HFF-Myc (cell line): ENCODE data around the gene IRF3.
"Not testable (repeated sequence)": the region's sequence is repeated elsewhere in the genome, so short reads cannot be mapped to it uniquely, and the experiment has no call there.

Experiments used
- DNase-seq: peaks from one replicate; pipeline ENCODE4 v3.0.0-alpha.2; 2011; ENCODE audit warnings: low read depth; ENCODE audit errors: extremely low read depth
- H3K4me3 ChIP-seq: replicated peaks from 2 replicates; pipeline ENCODE4 v1.5.1; 2011; ENCODE audit warnings: low read depth, mild to moderate bottlenecking, control low read depth, low read length
- TF ChIP-seq, protein P1 (sequence below): IDR thresholded peaks from 2 replicates; pipeline ENCODE4 v1.5.1; 2012; ENCODE audit warnings: mild to moderate bottlenecking, low read depth, low read length, control low read depth; ENCODE audit errors: missing control alignments

The IRF3 gene

DNA sequence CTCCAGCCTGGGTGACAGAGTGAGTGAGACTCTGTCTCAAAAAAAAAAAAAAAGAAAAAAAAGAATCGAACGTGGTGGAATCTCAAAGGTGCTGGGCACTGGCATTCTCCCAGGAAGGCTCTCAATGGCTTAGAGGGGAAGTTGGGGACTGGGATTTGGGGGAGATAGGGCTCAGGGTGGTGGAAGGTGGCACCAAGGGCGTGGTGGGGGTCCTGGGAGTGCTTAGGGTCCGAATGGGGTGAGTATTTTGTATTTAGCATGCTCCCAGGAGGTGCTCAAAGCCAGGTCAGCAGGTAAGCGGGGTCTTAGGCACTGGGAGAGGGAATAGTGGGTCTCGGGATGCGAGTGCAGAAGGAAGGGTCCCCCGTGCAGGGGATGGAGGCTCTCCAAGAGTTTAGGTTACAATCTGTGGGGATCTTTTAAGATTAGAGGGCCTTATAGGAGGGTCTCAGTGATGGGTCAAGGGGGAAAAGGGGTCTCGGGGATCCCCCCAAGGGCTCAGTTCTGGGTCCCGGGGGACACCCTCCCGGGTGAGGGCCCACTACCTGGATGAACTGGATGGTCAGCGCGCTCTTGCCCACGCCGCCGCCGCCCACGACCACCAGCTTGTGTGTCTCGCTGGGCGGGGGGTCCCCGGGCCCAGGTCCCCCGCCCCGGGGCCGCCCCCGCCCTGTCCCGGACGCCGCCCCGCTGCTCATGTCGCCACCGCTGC lies 26.1 kb downstream of the IRF3 start:
- TF ChIP-seq, protein P1, sequence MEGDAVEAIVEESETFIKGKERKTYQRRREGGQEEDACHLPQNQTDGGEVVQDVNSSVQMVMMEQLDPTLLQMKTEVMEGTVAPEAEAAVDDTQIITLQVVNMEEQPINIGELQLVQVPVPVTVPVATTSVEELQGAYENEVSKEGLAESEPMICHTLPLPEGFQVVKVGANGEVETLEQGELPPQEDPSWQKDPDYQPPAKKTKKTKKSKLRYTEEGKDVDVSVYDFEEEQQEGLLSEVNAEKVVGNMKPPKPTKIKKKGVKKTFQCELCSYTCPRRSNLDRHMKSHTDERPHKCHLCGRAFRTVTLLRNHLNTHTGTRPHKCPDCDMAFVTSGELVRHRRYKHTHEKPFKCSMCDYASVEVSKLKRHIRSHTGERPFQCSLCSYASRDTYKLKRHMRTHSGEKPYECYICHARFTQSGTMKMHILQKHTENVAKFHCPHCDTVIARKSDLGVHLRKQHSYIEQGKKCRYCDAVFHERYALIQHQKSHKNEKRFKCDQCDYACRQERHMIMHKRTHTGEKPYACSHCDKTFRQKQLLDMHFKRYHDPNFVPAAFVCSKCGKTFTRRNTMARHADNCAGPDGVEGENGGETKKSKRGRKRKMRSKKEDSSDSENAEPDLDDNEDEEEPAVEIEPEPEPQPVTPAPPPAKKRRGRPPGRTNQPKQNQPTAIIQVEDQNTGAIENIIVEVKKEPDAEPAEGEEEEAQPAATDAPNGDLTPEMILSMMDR, result no peak
- DNase-seq, result no peak
- peak overlapping the region; percentile 48 for H3K4me3 ChIP-seq

DNA sequence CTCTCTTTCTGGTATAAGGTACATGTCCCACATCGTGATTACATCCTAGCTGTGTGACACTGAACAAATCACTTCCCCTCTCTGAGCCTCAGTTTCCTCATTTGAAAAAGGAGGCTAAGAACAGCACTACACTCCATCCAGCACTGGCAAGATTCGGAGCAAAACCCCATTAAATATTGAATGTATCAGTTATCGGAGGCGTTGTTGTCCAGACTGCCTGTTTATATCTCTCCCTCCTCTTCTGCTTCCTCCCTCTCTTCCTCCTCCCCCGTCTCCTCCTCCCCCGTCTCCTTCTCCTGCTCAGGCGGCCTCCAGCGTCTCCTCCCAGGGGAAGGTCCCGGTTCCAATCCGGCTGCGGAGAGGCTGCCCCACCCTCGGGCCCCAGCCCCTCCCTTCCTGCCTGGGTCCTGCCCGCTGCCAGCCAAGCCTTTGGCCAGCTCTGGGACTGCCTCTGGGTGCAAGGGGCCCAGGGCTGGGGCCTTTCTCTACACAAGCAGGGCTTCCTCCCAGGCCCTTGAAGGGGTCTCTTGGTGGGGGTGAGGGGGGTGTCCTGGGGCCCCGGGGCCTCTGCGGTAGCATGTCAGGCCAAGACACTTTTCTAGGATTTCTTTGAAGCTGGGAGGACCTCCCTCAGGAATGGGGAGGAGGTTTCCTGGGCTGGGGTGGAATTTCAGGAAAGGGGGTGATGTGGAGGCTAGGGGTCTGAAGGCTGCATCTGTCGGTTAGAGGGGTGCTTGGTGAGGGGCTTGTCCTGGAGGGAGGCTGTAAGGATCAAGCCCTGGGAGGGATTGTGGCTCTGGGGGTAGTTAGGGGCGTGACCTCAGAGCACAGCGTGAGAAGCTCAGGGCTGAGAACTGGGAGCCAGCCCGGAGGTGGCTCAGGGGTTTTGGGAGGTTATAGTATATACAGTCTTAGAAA lies 27.6 kb downstream of the IRF3 start:
- peak overlapping the region; percentile 35 for H3K4me3 ChIP-seq
- TF ChIP-seq, protein P1, result no peak
- DNase-seq, result peak; percentile 50

DNA sequence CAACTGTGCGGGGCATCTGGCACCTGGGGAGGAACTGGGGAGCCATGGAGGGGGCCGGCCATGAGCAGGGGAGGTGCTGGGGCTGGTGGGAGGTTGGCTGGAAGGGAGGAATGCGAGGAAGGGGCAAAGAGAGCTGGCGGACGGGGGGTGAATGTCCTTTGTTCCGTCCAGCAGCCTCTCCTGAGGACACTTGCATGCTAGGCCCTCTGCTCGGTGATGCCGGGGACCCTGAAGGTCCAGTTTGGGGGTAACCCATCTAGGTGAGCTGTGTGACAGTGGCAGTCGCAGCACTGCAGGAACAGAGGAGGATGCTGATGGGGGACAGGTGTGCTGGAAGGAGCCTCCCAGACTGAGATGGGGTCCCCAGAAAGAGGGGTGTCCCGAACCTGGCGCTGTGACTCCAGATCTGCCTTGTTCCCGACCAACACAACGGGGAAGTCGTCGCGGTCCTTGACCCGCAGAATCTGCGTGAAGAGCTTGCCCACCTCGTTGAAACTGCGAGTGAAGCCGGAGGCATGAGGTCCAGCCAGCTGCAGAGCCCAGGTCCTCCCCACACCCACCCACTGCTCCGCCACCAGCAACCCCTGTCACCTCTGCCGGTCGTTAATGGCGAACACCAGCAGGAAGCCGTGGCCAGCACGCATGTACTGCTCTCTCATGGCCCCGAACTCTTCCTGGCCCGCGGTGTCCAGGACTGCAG lies 29.3 kb downstream of the IRF3 start:
- DNase-seq, result no peak
- TF ChIP-seq, protein P1, result no peak
- H3K4me3 ChIP-seq, result no peak overlapping the region

DNA sequence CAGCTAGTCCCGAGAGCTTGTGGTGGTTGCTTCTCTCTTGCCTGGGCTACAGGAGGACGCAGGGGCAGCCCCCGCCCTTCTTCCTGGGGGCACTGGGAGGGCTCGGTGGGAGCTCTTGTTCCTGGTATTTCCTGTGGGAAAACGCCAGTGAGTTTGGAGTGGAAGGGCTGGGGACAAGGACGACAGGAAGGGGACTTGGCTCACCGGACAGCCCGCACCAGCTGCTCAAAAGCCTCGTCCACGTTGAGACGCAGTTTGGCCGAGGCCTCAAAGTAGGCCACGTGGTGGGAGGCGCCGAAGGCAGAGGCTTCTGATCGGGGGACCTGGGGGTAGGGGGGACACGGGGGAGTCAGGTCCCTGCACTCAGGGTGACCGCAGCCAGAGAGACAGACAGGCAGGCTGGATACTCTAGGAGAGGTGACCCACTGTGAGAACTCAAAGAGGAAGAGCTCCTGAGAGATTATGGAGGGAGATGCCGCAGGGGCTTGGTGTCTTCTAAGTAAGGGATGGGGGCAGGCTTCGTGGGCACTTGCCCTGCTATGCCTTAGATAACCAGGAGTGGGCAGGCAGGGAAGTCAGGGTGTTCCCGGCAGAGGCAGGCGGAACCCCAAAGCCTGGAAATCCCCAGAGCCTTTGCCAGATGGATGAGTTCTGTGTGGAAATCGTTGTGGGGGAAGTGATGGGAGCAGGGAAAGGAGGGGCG lies 30.0 kb downstream of the IRF3 start:
- DNase-seq, result no peak
- no peak overlapping the region for H3K4me3 ChIP-seq
- TF ChIP-seq, protein P1, result no peak

DNA sequence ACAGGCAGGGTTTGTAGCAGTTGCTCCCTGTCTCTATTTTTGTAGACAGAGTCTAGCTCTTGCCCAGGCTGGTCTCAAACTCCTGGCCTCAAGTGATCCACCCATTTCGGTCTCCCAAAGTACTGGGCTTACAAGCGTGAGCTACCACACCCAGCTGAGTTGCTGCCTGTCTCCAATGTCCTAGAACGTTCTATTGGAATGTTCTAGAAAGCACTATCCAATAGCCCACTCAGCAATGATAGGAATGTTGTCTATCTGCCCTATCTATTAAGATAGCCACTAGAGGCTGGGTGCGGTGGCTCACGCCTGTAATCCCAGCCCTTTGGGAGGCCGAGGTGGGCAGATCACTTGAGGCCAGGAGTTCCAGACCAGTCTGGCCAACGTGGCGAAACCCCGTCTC lies 32.4 kb downstream of the IRF3 start:
- not testable (repeated sequence) for H3K4me3 ChIP-seq, DNase-seq

DNA sequence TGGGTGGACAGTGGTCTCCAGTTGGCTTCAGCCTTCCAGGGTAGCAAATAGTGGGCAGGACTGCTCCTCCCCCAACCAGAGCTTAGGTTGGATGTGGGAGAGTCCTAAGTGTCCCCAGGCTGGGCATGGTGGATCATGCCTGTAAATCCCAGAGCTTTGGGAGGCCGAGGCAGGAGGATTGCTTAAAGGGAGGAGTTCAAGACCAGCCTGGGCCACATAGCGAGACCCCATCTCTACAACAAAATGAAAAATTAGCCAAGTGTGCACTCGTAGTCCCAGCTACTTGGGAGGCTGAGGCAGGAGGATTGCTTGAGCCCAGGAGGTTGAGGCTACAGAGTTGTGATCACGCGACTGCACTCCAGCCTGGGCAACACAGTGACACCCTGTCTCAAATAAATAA lies 33.1 kb downstream of the IRF3 start:
- no peak for DNase-seq
- no peak overlapping the region for H3K4me3 ChIP-seq
- TF ChIP-seq, protein P1, result no peak
